SKM-1 treated with dmso at 0.1 percent for 144 hours (cell line): ENCODE results near the gene SPRTN.

Experiments used
- DNase-seq: peaks from one replicate; lab custom pipeline; 2025; ENCODE audit not compliant: unreplicated experiment; lab: John Stamatoyannopoulos, UW

Gene SPRTN, protein sequence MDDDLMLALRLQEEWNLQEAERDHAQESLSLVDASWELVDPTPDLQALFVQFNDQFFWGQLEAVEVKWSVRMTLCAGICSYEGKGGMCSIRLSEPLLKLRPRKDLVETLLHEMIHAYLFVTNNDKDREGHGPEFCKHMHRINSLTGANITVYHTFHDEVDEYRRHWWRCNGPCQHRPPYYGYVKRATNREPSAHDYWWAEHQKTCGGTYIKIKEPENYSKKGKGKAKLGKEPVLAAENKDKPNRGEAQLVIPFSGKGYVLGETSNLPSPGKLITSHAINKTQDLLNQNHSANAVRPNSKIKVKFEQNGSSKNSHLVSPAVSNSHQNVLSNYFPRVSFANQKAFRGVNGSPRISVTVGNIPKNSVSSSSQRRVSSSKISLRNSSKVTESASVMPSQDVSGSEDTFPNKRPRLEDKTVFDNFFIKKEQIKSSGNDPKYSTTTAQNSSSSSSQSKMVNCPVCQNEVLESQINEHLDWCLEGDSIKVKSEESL

DNA sequence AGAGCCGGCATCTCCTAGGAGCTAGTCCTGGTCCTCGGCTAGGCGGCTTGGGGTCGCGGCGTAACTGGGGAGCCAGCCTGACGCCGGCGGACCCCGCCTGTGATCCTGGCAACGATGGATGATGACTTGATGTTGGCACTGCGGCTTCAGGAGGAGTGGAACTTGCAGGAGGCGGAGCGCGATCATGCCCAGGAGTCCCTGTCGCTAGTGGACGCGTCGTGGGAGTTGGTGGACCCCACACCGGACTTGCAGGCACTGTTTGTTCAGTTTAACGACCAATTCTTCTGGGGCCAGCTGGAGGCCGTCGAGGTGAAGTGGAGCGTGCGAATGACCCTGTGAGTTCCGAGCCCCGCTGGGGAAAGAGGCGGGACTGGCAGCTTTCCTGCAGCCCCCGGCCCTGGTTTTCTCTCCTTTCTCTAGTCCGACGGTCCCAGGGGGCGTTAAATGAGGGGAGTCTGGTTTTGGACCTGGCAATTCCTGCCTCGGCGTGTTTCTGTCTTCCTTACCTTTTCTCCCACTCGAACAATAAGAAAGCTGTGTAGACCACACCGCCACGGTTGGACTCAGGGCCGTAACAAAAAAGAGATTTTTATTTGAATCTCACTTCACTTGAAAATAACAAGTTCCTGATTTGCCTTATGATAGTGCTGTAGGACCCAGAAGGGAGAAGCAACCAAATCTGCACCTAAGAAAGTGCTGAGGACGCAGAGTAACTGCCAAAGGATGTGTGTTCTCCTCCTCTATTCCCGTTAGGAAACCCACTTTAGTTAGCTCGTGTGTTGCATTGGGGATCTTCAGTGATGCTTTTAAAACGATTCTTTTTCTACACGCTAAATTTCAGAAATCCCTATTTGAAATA, at the start of gene SPRTN:
Gene SPRTN, plus strand, starts transcription at position 24 of the 859 bp plus-strand sequence. Its CDS starts 91 bp downstream, at position 115.
- no peak for DNase-seq

DNA sequence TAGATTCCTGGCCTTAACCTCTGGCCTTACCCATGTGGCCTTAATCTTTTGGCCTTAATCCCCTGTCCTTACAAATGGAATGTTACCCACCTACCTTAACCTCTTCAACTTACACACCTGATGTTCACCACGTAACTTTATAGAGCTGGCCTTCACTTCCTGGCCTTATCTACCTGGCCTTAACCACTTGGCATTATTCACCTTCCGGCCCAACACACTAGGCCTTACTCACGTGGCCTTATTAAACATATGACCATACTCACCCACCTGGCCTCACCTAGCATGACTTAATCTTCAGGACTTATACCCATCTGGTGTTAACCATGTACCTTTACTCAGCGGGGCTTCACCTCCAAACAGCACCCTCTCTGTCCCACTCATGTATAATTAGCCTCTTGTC, 42.2 kb upstream of the SPRTN start:
- no peak for DNase-seq

DNA sequence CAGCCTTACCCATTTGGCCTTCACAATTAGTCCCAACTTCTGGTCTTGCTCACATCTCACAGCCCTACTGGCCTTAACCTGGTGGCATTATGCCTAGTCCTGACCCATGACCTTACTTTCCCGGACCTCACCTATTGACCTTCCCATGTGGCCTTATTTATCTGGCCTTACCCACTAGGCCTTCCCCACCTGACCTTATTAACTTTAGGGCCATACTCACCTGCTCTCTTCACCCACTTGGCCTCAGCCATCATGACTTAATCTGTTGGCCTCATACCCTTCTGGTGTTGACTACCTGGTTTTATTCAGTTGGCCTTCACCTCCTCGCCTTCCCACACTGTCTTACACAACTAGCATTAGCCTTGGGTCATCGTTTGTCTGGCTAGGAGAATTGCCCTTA, 36.1 kb upstream of the SPRTN start:
- DNase-seq: no peak

DNA sequence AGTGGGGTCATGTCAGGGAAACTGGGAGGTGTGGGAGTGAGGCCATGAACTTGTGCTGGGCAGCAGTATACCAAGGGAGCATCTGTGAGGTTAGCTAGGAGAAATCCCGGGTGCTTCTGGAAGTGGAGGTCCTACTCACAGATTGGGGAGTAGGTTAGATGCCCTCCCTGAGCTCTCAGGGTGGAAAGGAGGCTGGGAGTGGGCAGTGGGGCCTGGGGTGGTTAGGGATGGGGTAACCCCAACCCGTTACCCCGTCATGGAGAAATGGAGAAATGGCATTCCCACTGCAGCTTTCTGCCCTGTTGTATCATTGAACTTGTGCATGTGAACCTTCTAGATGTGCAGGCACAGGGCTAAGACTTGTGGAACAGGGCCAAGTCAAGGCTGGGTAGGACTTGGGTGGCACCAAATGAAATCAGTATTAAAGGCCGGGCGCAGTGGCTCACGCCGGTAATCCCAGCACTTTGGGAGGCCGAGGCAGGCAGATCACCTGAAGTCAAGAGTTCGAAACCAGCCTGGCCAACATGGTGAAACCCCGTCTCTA, 27.6 kb upstream of the SPRTN start:
- DNase-seq: no peak

DNA sequence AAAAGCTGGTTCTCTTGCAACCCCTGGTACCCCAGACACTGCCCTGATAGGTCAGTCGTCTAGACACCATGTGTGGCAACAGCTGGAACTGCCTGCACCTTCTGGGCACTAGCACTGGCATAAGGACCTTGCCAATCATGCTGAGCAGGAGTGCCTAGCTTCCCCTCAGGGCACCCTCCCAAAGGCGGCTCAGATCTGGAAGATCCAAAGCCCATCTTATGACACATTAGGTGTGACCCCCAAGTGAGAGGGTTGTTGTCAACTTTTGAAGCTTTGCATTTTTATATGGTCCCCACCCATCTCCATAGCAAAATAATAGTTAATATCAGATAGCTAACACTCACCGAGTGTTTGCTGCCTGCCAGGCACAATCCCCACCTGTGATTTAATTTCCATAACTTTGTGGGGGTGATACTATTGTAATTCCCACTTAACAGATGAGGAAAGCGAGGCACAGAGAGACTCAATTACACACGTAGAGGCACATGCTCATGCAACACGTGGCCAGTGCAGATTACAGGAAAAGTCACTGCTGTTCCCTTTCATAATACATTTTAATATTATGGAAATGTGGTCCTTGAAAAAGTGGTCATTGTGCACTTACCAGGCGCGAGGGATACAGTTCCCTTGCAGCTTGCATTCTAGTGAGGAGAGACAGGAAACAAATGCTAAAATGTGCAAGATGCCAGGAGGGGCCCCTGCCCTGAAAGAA, 26.2 kb upstream of the SPRTN start:
- no peak for DNase-seq

DNA sequence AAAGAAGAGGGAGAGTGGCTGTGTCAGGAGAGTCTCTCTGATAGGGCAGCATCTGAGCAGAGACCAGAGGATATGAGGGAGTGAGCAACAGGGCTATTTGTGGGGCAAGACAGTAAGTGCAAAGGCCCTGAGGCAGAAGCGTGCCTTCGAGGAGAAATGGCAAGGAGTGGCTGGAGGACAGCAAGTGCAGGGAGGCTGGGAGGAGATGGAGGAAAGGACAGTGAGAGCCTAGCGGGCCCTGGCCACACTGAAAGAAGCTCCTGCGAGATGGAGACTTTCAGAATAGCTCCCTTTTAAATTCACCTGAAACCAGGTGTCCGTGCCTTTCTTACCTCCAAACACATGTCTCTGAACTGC, 25.7 kb upstream of the SPRTN start:
- DNase-seq: no peak

DNA sequence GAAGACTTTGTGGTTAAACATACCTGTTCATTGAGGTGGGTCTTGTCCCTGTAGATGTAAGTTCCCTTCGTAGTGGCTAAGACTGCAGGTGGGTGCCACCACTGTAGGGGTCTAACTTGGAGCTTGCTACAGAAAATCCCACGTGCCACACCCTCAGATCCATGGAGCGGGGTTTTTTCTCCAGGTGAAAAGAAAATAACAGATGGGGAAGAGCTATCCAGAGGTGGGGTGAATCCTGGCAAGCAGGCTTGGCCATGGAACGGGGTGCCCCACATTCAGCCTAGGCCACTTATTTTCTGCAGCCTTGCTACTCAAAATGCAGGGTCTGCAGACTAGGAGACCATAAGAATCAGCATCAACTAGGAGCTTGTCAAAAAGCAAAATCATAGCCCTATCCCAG, 24.4 kb upstream of the SPRTN start:
- DNase-seq: no peak

DNA sequence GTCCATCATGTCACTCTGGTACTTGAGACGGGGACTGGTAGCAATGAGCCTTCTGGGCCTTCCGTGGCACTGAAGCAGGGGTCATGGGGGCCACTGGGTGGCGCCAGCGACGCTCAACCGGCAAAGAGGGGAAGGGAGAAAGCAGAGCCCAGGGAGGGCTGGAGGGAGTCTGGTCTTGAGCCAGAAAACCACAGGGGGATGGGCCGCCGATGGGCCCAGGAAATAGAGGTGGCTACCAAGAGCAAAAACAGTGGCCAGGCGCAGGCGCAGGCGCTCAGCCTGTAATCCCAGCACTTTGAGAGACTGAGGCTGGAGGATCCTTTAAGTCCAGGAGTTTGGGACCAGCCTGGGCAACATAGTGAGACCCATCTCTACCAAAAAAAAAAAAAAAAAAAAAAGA, 22.2 kb upstream of the SPRTN start:
- DNase-seq: peak; percentile 68

DNA sequence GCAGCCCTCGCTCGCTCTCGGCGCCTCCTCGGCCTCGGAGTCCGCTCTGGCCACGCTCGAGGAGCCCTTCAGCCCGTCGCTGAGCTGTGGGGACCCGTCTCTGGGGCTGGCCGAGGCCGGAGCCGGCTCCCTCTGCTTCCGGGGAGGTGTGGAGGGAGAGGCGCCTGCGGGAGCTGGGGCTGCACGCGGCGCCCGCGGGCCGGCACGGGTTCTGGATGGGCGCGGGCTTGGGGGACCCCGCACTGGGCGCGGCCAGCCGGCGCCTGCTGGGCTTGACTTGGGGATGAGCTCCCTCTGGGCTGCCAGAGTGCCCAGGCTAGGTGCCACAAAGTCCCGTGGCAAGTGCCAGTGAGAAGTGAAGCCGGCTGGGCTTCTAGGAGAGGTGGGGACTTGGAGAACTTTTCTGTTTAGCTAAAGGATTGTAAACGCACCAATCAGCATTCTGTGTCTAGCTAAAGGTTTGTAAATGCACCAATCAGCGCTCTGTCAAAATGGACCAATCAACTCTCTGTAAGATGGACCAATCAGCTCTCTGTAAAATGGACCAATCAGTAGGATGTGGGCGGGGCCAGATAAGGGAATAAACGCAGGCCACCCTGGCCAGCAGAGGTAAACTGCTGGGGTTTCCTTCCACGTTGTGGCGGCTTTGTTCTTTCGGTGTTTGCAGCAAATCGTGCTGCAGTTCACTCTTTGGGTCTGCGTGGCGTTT, 20.6 kb upstream of the SPRTN start:
- DNase-seq: no peak

DNA sequence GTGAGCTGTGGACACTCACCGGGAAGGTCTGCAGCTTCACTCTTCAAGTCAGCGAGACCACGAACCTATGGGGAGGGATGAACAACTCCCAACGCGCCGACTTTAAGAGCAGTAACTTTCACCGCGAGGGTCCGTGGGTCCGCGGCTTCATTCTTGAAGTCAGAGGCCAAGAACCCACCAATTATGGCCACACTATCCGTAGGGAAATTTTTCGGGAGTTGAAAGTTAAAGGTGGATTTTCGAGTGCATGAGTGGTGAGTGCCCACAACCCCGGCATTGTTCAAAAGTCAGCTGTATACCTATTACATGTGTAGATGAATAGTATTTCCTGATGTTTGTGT, 20.1 kb upstream of the SPRTN start:
- no peak for DNase-seq

DNA sequence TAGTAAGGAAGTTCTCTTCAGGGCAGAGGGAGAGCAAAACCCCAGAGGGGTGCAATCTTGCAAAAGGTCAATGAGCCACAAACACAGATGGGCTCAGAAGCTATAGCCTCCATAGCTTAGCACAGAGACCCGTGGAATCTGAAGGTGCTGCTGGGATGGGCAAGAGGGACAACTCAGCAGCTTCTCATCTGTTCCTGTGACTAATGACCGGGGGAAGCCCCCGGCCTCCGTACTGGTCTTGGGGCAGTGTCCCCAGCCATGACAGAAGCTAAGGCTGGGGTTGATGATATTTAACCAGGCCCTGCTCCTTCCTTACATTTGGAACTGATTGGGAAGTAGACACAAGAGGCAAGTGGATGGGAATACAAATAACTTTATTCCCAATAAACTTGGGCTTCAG, 19.5 kb upstream of the SPRTN start:
- no peak for DNase-seq

DNA sequence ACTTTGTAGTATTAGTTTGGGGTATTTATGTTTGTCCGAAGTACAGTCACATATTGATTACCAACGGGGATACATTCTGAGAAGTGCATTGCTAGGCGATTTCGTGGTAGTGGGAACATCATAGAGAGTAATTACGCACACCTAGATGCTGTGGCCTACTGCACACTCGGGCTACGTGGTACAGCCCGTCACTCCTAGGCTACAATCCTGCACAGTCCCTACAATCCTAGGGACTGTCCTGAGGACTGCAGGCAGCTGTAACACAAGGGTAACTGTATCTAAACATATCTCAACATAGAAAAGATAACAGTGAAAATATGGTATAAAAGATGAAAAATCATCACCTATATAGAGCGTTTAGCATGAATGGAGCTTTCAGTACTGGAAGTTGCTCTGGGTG, 19.0 kb upstream of the SPRTN start:
- no peak for DNase-seq

DNA sequence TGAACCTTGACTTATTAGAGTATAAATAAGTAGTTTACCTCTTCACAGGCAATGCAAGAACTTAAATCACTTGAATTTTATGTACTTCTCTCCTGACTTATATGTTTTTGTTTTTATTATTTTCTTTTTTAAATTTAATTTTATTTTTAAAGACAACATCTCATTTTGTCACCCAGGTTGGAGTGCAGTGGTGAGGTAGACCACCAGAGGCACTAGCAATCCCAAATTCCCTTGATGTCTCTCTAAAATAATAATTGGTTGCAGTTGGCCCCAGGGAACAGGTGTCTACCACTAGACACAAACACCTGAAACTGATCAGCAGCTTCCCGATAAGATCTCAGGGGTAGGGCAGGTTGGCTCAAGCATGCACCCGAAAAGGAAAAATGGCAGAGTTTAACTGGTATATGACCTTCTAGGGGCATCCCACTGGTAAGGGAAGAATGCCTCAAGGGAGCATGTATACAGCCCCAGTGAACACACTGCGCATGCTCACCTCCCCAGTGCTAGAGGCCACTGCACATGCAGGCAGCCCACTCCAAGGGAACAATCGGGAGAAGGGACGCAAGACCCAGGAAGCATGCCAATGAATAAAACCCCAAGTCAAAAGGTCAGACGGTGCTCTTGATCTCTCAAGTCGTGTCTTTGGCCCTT, 15.1 kb upstream of the SPRTN start:
- no peak for DNase-seq

DNA sequence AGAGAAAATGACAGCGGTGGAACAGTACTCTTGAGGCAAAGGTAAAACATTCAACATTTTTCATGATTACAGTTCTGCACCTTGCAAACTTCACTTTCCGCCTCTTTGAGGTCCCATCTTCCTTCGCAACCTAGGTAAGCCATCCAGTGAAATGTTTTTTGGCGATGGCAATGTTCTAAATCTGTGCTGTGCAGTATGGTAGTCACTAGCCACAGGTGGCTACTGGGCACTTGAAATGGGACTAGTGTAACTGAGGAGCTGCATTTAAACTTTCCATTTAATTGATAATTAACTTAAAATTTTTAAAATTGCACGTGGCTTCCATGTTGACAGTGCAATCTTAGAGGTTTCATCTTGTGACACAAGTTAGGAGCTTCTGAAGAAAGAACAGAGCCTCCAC, 13.4 kb upstream of the SPRTN start:
- DNase-seq: no peak

DNA sequence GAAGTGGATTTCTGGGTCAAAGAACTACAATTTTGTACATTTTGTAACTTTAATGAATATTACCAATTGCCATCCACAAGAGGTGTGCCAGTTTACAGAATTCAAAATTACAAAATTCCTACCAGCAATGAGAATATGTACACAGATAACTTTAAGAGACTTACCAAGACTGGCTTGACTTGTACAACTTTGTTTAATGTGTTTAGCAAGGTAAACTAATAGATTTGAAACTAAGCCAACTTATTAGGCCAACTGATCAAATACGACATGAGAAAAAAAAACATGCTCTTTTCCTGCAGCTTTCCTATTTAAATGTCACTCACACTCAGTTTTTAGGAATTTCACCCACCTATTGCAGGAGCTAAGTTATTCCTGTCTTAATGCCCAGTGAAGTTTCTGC, 11.8 kb upstream of the SPRTN start:
- no peak for DNase-seq

DNA sequence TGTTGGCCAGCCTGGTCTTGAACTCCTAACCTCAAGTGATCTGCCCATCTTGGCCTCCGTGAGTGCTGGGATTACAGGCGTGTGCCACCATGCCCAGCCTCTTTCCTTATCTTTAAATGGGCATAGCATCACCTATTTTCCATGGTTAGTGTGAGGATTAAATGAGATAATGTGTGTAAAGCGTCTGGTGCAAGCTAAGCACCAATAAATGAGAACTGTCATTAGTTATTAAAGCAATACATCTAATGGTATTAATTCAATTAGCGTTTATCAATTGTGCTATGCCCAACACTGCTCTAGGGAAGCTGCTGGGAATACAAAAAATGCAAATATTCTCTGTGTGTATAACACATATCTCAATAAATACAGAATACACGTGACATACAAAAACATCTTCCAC, 10.5 kb upstream of the SPRTN start:
- DNase-seq: no peak

DNA sequence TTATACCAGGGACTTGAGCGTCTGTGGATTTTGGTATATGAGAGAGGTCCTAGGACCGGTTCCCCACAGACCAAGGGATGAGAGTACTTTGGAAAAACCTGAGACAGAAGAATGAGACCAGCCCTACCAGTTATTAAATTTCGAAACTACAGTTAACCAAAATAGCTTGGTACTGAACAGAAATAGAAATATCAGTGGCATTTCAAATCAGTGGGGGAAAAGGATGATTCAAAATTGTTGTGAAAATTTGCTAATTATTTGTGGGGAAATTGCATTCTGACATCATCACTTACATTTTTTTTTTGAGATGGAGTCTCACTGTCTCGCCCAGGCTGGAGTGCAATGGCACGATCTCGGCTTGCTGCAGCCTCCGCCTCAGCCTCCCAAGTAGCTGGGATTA, 8.6 kb upstream of the SPRTN start:
- DNase-seq: no peak

DNA sequence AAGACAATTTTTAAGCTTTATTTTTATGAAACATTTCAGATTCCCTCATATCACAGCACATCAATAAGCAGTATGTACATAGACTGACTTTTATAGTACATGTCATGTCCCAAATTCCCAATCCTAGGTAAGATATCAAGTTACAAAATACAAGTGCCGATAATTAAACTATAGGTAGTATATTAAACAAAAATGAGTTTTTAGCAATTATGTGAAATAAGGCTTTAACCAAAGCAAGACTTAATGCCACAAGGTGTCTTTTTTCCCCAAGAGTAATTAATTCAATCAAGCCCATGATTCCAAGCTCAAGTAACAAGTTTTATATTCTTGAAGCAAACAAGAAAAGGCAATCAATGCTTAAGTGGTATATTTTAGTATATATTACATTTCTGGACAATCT, 5.3 kb upstream of the SPRTN start:
- no peak for DNase-seq

DNA sequence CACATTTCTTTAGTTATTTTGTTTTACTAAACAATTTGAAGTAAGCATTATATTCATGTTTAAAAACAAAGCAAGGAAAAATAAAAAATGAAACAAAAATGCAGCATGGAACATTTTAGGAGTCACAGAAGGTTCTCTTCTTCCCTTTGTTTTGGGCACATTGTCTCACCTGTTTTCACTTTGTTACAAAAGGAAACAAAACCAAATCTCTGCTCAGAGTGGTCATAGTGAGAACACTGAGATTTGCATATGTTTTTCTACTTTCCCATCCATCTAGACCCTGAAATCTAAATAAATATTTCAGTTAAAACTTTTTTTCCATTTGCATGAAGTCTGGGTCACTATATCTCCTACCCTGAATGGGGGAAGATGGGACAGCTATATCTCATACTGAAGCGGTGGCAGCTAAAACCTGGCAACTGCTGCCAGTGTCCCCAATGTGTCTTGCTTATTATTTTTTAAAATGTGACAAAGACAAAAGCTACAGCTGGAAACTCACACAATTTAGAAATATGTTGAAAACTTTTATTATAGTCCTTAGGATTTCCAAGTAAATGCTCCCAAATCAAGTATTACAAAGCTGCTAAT, 3.9 kb upstream of the SPRTN start:
- no peak for DNase-seq

DNA sequence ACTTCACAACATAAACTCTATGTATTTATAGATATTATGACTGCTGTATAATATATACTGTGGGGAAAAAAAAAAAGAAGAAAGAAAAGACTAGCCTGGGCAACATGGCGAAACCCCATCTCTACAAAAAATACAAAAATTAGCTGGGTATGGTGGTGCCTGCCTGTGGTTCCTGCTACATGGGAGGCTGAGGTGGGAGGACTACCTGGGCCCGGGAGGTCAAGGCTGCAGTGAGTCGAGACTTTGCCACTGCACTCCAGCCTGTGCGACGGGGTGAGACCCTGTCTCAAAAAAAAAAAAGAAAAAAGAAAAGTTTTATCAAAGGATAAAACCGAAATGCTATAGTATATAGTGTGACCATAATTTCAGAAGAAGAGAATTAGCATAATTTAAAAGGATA, 3.1 kb upstream of the SPRTN start:
- DNase-seq: no peak
